ENCODE measurements around the gene SLC24A5.

GRCh38 chr15:48178648-48178931 is 57.8 kb downstream of the SLC24A5 start:
- no peak for TF ChIP-seq CTCF (IDR thresholded peaks at IDR 0.05)
- no peak for TF ChIP-seq ZFP36 (IDR thresholded peaks at IDR 0.05; ENCODE audit: borderline replicate concordance, partially characterized antibody)
- TF ChIP-seq MYC (IDR thresholded peaks at IDR 0.05; ENCODE audit: borderline replicate concordance, low read length), result no peak
- no peak for TF ChIP-seq RAD21 (conservative IDR thresholded peaks at IDR 0.05 in 1 of 2, IDR thresholded peaks at IDR 0.05 in 1 of 2)
